ENCODE data around the gene ETV3L.

- TF ChIP-seq POLR2AphosphoS5 (IDR thresholded peaks at IDR 0.05; ENCODE audit: borderline replicate concordance, low read depth, low read length) (no peak), EZH2 (IDR thresholded peaks at IDR 0.05) (no peak)
These were observed 2.7 kb downstream of the ETV3L start for GRCh38 chr1:157096881-157097280.
